HG03565 (cell line): ENCODE data around the gene TMEM233.

Experiments used
- ATAC-seq: cut with Tn5 transposase; IDR thresholded peaks from one replicate; pipeline ENCODE4 v1.9.1; 2021; ENCODE audit warnings: mild to moderate bottlenecking, moderate library complexity; ENCODE audit not compliant: unreplicated experiment

Gene TMEM233

GRCh38 chr12:119679081-119679480 is 85.5 kb downstream of the TMEM233 start:
- ATAC-seq, result no peak

- no peak for ATAC-seq
Measured at GRCh38 chr12:119679490-119679889, 85.9 kb downstream of the TMEM233 start.

- no peak for ATAC-seq
Measured at GRCh38 chr12:119681111-119681510, 87.5 kb downstream of the TMEM233 start.

- peak; percentile 47 for ATAC-seq
Measured at GRCh38 chr12:119681728-119682638, 88.4 kb downstream of the TMEM233 start.

- ATAC-seq, result no peak
Measured at GRCh38 chr12:119682639-119683252, 89.2 kb downstream of the TMEM233 start.

GRCh38 chr12:119683413-119683812 is 89.8 kb downstream of the TMEM233 start:
- ATAC-seq, result no peak

GRCh38 chr12:119683816-119684215 is 90.2 kb downstream of the TMEM233 start:
- no peak for ATAC-seq

GRCh38 chr12:119684711-119685369 is 91.3 kb downstream of the TMEM233 start:
- ATAC-seq, result no peak

- no peak for ATAC-seq
Measured at GRCh38 chr12:119685375-119685774, 91.8 kb downstream of the TMEM233 start.

GRCh38 chr12:119686355-119686754 is 92.8 kb downstream of the TMEM233 start:
- ATAC-seq, result no peak

GRCh38 chr12:119686776-119687175 is 93.2 kb downstream of the TMEM233 start:
- ATAC-seq, result no peak

GRCh38 chr12:119687406-119687805 is 93.8 kb downstream of the TMEM233 start:
- ATAC-seq, result no peak

- ATAC-seq, result no peak
Measured at GRCh38 chr12:119687879-119688278, 94.3 kb downstream of the TMEM233 start.

GRCh38 chr12:119689935-119690500 is 96.4 kb downstream of the TMEM233 start:
- ATAC-seq, result no peak

- no peak for ATAC-seq
Measured at GRCh38 chr12:119691202-119691810, 97.7 kb downstream of the TMEM233 start.

GRCh38 chr12:119692410-119692809 is 98.8 kb downstream of the TMEM233 start:
- no peak for ATAC-seq
